ENCODE results near the gene SUN1.

DNA sequence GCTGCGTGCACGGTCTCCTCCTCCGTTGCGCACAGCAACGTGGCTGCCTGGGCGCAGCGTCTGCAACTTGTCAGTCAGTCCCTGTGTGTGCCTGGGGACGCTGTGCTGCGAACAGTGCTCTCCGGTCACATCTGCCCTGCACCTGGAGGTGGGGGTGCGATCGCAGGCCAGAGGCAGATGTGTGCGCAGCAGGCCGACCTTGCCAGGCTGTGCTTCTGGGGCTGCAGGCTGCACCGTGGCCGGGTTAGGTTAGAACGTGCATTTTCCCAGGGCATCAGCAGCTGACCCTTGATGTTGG, 35.9 kb downstream of the SUN1 start:
- TF ChIP-seq, protein P1, sequence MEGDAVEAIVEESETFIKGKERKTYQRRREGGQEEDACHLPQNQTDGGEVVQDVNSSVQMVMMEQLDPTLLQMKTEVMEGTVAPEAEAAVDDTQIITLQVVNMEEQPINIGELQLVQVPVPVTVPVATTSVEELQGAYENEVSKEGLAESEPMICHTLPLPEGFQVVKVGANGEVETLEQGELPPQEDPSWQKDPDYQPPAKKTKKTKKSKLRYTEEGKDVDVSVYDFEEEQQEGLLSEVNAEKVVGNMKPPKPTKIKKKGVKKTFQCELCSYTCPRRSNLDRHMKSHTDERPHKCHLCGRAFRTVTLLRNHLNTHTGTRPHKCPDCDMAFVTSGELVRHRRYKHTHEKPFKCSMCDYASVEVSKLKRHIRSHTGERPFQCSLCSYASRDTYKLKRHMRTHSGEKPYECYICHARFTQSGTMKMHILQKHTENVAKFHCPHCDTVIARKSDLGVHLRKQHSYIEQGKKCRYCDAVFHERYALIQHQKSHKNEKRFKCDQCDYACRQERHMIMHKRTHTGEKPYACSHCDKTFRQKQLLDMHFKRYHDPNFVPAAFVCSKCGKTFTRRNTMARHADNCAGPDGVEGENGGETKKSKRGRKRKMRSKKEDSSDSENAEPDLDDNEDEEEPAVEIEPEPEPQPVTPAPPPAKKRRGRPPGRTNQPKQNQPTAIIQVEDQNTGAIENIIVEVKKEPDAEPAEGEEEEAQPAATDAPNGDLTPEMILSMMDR (conservative IDR thresholded peaks at IDR 0.05; ENCODE audit: low read length) = no peak
- no peak for TF ChIP-seq EZH2phosphoT487 (IDR thresholded peaks at IDR 0.05; ENCODE audit: borderline replicate concordance, low read depth, low read length)
